DMS 273 (cell line): Measurements from ENCODE around the gene PRDM16.
"Not testable (repeated sequence)": the region's sequence is repeated elsewhere in the genome, so short reads cannot be mapped to it uniquely, and the experiment has no call there.

Experiments
- DNase-seq: peaks from one replicate; lab custom pipeline; 2025; ENCODE audit not compliant: unreplicated experiment; lab: John Stamatoyannopoulos, UW

The PRDM16 gene

DNA sequence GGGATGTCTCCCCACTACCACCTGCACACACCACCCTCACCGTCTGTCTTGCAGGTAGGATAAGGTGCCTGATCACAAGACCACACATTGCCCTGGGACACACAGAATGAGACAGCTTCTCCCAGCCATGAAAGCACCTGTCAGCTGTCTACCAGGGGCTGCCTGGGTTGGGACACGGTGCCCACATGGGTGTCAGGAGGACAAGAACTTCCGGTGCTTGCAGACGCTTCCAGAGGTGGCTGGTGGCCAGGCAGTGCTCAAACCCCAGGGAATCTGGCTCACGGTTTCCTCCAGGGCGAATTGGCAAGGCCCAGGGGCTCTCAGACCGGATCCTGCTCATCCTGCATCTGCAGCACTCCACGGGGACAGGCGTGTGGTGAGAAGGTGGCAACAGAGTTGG lies 202.9 kb downstream of the PRDM16 start:
- no peak for DNase-seq

DNA sequence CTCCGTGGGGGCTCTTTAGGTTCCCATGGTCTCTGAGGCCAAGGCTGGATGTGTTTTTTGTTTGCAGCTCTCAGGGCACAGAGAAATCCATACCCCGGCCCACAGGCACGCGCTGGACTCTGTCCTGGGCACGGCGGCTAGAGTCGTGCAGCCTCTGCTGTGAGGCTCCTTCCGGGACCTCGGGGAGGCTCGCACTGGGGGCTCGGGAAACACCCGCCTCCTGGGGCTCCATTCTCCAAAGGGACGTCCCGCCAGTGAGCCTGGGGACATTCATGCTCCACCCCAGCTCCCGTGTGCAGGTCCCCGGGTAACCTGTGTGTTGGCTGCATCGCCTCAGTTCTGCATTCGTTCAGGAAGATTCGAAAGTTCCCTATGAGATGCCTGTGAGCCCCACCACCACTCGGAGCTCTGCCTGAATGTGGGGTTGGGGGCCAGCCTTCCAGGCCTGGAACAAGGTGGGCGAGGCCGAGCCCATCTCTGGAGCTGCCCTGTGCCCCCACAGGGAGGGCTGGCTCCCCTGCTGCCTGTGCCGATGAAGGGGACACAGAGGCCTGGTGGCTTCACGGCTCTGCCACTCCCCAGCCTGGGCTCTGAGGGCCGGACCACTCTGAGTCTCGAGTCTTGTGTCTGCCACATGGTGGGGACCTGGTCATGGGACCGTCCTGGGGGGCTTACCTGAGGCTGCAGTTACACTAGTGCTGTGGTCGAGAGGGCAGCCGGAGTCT lies 203.5 kb downstream of the PRDM16 start:
- no peak for DNase-seq

DNA sequence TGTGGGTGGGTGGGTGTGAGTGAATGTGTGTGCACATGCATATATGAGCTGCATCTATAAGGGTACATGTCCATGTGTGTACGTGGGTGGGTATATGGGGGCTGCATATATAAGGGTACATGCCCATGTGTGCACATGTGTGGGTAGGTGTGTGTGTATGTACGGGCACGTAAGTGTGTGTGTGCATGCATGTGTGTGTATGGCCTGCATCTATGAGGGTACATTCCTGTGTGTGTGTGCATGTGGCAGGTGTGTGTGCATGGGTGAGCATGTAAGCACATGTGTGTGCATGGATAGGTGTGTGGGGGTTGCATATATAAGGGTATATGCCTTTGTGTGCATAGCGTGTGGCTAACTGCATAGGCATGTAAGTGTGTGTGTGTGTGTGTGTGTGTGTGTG lies 204.4 kb downstream of the PRDM16 start:
- no peak for DNase-seq

DNA sequence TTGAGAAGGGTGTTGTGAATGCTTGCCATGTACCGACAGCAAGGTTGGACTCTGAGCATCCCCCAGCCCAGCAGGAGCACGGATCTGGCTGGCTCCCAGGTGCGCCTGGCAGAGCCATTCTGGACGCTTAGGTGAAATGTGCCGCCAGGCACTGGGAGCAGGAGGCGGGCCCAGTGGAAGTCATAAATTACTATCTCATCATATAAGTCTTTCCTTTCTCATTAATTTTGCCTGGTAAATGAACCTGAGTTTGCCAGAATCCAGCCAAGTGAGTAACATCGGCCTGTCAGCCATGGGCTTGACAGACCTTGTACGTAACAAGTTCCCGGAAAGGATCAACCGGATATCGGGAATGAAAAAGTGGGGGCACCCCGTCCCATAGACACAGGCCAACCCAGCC lies 206.0 kb downstream of the PRDM16 start:
- DNase-seq, result no peak

DNA sequence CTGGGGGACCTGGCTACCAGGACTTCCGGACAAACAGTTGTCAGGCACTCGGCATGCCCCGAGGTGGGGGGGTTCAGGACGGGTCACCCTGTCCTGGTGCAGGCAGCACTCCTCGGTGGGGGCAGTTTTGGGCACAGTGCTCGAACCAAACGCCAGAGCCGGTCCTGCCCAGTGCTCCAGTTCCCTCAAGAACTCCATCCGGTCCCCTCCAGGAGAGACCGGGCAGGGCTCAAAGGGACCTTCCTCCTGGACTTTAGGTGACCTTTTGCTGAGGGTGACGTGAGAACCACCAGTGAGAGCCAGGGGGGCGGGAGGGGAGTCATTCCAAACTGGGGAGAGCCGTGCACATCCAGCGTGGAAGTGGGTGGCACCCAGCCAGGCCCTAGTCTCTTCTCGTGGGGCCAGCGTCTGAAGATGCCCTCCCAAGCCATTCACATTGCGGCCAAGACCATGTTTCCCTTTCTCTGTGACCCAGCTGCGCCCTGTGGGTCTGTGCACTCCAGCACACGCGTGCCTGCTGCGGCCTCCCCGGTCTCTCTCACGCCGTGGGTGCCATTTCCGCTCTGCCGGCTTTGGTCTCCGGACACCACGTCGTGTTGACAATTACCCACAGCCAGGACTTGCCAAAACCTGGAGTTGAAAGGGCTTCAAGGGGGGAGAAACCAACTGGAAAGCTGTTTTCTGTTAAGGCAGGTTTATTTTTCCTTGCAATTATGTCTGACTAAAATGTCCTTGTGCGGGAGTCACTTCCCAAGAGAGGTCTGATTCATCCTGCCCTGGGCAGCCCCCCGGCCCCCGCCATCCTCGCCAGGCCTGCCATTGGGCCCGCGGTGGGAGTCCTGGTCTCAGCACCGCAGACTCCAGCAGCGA lies 206.7 kb downstream of the PRDM16 start:
- no peak for DNase-seq

DNA sequence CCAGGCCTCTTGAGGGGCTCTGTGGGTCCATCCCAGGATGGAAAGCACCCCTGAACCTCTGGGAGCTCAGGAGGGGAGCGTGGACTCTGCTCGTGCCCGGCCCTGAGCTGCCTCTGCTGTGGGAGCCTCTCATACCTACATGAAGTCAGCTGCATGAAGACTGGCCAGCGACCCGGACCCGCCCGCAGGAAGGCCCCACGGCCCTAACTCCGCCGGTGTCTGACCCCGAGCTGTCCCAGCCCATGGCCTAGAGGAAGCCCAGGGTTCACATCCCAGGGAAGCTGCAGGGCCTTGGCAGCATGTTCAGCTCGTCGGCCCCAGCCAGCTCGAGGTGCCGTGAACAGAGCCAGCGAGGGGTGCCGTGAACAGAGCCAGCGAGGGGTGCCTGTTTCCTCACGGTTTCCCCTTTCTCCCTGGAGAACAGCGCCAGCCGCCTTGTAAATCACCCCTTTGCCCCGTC lies 207.4 kb downstream of the PRDM16 start:
- DNase-seq, result no peak

DNA sequence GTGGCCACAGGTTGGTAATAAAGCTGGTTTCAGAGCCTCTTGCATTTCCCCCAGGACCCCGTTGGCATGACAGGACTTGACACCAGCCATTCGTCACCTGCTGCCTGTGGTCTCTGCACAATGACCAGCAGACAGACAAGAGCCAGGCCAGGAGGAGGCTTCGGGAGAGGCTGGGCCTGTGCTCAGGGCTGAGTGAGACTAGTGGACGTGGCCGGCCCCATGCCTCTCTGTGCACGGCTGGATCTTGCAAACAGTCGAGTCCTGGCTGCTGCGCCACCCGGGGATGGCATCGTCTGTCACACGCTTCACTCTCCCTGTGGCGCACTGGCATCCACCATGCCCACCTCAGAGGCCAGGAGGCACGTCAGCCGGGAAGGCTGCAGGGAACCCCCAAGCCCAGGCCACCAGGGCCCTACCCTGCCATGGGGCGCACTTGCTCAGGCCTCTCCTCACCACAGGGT lies 208.0 kb downstream of the PRDM16 start:
- no peak for DNase-seq

DNA sequence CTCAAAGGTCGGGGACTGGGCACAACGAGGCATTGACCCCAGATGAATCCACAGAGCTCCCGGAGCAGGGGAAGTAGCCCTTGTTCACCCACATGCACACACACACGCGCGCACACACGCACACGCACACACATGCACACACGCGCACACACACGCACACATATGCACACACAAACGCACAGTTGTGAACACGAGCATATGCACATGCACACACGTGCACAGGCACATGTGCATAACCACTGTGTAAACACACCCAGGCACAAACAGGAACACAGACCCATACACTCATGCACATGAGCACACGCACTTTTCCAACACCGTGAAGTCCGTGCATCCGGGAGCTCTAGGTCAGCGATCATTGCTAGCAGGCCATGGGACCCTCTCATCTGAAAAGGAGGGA lies 208.6 kb downstream of the PRDM16 start:
- DNase-seq, result no peak

DNA sequence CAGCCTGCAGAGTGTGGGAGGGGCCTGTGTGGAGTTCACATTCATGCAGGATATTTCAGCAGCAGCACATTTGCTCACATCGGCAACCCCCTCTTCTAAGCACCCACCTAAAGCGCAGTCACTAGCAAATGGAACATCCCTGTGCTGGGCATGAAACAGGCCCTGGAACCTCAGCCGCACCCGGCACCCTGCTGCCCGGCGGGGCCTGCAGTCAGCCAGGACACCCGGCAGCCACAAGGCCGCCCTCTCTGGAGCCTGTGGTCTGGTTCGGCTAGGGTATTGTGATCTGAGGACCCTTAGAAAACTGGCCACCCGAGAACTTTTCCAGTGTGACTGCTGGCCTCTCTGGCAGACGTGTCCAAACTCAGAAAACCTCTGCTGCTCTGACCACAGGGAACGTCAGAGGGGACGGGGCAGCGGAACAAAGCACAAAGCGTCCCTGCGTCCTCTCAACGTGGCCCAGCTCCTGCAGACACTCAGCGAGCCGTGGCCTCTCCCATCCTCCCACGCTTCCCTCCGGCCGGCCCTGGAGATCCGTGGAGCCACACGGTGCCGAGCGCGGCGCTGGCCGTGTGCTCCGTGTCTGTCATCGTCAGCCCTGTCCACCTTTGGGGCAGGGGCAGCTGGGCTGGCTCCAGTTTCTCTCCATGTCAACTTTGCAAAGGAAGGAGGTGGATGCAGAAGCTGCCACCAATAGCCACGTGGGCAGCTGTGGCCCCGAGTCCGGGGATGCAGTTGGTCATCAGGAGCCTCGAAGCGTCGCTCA lies 209.6 kb downstream of the PRDM16 start:
- DNase-seq, result no peak

DNA sequence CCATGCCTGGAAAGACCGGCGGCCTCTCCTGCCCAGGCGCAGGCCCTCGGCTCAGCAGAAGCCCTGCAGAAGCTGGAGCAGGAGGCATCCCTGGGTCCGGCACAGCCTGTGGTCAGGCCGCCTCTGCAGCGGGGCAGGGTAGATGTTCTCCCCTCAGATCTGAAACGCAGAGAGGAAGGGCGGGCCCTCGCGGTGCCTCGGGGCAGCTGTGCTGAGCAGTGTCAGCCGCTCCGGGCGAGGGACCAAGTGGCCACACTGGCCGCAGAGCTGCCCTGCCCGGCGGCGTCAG lies 210.1 kb downstream of the PRDM16 start:
- DNase-seq, result no peak

DNA sequence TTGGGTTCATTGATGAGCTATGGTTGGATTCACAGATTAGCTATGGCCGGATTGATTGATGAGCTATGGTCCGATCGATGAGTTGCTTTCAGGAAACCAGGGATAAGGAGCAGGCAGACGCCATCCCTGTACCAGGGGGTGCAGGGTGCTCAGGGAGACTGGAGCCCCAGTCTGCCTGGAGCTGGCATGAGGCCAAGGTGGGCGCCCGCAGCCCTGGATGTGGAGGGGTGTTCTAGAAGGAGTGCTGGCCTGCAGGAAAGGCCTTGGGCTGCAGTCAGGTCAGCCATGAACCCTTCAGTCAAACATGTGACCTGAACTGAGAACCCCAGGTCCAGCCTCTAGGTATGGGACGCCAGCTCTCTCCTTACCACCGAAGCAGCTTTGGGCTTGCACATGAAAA lies 212.7 kb downstream of the PRDM16 start:
- no peak for DNase-seq

DNA sequence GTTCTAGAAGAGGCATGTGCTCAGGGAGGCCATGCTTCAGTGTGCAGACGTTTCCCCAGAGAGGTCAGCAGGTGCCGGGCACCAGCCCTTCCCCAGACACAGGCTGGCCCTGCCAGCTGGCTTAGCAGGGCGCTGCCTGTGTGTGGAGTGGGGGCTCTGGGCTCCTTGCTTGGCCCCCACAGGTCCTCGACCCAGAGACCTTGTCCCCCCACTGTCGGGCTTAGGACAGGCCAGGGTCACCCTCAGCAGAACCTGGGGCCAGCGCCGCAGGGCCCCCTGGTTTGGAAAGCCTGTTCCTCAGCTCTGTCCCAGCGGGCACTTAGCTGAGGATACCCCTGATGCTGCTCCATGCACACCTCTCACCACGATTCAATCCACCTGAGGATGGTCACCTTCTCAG lies 213.2 kb downstream of the PRDM16 start:
- no peak for DNase-seq

DNA sequence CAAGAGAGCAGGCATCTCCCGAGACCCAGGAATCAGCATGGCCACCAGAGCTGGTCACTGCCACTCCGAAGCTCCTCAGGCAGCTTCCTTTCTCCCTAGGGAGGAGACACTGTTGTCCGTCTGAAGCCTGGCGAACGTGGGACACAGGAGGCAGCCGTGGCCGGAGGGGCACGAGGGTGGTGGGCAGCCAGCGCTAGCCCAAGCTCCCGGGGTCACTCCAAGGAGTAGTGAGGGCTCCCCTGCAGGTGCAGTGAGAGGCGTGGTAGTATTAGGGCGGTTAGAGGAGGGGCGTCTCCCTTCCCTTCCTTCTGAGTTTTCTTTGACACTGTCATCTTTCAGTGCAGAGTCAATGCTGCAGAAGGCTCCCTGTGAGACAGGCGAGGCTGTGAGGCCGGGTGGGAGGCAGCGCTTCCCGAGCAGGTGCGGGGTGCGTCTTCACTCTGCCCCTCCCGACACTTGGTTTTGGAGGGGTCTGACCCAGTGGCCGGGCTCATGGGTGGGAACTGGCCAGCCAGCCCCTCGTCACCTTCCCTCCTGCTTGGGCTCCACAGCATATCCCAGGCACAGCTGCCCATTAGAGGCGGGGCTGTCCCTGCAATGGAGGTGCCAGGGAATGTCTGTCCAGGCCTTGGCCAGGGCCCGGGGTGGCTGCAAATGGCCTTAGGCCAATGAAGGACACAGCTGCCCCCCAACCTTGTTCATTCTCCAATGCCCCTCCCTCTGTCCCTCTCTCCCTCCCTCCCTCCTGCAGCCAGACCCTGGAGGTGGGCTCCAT lies 213.8 kb downstream of the PRDM16 start:
- no peak for DNase-seq

DNA sequence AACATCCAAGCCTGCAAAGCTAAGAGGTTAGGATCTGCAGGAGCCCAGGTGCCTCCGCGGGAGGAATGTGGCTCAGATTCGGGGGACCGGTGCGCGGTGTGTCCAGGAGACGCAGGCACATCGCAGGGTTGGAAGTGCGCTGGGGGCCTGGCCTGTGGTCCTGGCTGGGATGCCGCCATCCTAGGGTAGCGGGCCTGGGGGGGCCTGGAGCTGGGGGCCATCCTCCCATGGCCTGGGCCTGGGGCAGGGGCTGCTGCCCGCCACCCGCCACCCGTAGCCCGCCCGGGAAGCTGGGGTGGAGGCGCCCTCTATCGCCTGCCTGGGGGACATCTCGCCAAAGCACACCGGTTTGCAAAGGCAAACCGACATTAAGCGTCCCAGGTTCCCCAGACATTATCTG lies 214.8 kb downstream of the PRDM16 start:
- peak; percentile 47 for DNase-seq

DNA sequence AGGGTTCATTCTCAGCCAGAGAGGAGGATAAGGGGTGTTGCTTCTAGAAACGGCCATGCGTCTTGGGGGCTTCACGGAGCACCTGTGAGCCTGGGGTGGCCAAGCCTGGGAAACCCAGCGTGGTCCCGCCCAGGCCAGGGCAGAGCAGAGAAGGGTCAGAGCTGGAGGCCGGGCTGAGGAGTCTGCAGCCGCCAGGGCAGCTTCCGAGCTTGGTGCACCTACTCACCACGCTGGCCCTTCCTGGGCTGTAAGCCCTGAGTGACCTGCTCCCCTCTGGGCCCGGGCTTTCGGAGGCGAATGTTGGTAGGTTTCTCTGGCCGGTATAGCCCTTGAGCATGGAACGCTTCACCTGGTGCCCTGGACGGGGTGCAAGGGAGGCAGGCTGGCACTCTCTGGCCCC lies 215.7 kb downstream of the PRDM16 start:
- no peak for DNase-seq

DNA sequence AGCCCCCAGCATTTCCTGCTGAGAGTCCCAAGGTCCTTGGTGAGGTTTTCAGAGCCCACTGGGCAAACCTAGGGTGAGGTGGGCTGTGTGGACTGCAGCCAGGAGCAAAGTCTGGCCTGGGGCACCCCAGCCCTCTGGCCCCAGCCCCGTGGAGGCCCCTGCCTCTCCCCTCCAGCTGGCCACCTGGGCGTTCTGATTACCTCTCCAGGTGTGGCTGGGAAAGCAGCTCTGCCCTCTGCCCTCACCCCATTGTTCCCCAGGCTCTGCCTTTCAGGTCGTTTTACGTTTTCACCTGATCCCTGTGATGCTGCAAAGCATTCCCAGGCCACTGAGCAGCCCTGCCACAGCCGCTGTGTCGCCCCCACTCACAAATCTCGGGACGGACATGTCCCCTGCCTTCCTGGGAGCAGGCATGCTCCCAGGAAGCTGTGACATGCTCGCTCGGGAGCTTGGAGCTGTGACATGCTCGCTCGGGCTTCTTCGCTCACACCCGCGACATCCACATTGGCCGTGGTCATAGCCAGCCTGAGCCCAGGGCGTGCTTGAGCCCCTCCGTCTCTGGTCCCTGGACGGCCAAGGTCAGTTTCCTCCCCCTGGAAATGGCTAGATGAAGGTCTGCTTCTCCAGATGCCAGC lies 216.2 kb downstream of the PRDM16 start:
- DNase-seq, result no peak

DNA sequence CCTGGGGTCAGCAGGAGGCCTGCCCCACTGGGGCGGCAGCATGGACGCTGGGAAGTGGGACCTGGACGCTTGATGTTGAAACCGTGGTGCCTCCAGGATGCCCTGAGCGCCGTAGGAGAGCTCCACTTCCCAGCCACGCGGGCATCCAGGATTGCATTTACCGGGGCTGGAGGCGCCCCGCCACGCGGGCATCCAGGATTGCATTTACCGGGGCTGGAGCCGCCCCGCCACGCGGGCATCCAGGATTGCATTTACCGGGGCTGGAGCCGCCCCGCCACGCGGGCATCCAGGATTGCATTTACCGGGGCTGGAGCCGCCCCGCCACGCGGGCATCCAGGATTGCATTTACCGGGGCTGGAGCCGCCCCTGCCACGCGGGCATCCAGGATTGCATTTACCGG lies 218.1 kb downstream of the PRDM16 start:
- DNase-seq, result not testable (repeated sequence)

DNA sequence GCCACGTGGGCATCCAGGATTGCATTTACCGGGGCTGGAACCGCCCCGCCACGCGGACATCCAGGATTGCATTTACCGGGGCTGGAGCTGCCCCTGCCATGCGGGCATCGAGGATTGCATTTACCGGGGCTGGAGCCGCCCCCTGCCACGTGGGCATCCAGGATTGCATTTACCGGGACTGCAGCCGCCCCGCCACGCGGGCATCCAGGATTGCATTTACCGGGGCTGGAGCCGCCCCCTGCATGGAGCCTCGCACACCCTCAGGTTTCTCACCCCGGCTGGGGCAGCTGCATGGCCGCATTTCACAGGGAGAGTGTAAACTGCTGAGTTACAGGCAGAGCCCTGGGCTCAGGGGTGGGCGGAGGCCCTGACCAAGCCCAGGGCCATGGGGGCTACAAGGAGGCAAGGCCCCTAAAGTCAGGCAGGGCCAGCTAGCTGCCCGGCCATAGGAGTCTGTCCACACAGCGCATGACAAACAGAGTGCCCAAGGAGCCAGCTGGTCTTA lies 218.7 kb downstream of the PRDM16 start:
- DNase-seq, result no peak

DNA sequence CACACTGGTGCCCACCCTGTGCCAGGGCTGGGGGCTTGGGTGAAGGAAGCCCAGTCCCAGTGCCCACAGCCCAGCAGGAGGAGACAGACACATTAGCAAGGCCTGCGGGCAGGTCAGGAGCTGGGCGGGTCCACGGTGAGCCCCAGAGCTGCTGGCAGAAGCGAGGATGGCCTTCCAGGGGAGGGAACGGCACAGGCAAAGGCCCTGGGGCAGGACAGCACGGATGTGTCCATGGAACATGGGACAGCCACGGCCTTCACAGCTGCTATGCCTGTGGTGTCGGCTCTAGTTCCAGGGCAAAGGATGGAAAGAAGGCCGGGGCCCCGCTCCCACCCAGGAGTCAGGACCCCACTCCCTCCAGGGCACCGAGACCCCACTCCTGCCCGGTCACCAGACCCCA lies 220.5 kb downstream of the PRDM16 start:
- no peak for DNase-seq

DNA sequence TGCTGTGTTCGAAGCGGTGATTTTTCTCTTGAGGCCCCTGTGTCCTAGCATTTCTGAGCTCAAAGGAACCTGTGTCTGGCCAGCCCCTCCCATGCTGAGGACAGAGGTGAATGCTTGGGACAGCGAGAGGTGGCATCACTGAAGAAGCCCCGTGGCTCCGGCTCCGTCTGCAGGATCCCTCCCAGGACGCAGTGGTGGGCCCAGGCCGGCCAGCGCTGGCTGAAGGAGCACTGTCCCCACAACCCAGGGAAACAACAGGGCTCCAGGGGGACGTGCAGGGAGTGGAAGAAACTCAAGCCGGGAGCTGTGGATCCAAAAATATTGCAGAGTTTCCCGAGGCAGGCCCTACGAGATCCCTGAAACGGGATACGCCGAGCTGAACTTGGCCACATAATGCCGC lies 221.4 kb downstream of the PRDM16 start:
- no peak for DNase-seq
